GM12892 (cell line): ENCODE data around the gene DOCK8.
A peak's percentile ranks its signal among the peaks of the same experiment; 100 is the strongest.

Source experiments
- DNase-seq: peaks from one replicate; pipeline ENCODE4 v3.0.0; 2011; ENCODE audit not compliant: insufficient read length
- FAIRE-seq: peaks from 2 replicates; lab custom pipeline; 2011; peaks lifted over from hg19 to GRCh38; lab: Jason Lieb, UNC
- POLR2A ChIP-seq: IDR thresholded peaks from 2 replicates; pipeline ENCODE4 v1.6.1; 2011; ENCODE audit warnings: low read depth, low read length, control low read depth
- POLR2AphosphoS5 ChIP-seq: IDR thresholded peaks from 2 replicates; pipeline ENCODE4 v1.6.1; 2011; ENCODE audit warnings: low read depth, low read length, control low read depth
- TAF1 ChIP-seq: IDR thresholded peaks from 2 replicates; pipeline ENCODE4 v1.6.1; 2011; ENCODE audit warnings: low read depth, mild to moderate bottlenecking, control low read depth, low read length, borderline replicate concordance

Gene DOCK8

DNA sequence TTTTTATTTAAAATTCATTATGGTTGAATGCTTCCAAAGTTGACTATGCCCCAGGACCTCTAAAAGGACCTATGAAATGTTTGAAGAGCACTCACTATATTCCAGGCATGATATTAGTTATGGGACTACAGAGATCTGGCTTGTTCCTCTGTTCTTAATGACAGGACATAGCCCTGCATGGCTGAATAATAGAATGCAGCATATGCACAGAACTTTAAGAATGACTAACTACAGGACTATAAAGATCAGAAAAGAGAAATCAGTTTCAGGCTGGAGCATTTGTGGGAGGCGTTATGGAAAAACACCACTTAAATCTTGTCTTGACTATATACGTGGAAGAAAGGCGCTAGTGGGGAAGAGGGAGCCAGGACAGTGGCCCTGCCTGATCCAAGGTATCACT, 239.2 kb downstream of the DOCK8 start:
- no peak for FAIRE-seq
- DNase-seq: no peak
- TF ChIP-seq POLR2A (no peak), TAF1 (no peak), POLR2AphosphoS5 (no peak)

DNA sequence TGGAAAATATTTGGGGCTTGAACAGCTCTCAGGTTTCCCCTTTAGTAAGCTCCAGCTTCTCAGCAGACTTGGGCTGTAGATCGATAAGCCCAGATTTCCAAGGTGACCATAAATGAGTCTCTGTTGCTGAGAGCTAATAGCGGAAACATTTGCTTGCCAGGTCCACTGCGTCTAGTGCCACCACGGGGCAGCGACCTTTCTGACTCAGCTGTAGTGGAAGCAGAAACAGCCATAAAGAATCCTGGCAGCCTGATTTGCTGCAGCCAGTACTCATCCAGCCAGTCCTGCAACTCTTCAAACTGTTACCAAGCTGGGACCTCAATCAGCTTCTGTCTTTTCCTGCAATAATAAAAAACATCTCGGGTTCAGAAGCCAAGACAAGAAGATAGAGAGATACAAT, 241.7 kb downstream of the DOCK8 start:
- no peak for FAIRE-seq
- no peak for TF ChIP-seq POLR2A
- TF ChIP-seq TAF1: no peak
- no peak for TF ChIP-seq POLR2AphosphoS5
- DNase-seq: no peak

DNA sequence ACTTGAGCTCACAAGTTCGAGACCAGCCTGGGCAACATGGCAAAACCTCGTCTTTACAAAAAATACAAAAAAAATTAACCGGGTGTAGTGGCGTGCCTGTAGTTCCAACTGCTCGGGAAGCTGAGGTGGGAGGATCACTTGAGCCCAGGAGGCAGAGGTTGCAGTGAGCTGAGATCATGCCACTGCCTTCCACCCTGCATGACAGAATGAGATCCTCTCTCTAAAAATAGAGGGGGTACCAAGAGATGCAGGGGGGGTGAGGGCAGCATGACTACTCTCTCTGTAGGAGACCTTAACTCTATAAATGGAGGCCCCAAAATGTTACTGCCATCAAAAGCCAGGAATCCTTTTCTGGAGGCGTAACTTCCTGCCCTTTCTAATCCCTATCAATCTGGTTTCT, 243.9 kb downstream of the DOCK8 start:
- no peak for DNase-seq
- no peak for FAIRE-seq

DNA sequence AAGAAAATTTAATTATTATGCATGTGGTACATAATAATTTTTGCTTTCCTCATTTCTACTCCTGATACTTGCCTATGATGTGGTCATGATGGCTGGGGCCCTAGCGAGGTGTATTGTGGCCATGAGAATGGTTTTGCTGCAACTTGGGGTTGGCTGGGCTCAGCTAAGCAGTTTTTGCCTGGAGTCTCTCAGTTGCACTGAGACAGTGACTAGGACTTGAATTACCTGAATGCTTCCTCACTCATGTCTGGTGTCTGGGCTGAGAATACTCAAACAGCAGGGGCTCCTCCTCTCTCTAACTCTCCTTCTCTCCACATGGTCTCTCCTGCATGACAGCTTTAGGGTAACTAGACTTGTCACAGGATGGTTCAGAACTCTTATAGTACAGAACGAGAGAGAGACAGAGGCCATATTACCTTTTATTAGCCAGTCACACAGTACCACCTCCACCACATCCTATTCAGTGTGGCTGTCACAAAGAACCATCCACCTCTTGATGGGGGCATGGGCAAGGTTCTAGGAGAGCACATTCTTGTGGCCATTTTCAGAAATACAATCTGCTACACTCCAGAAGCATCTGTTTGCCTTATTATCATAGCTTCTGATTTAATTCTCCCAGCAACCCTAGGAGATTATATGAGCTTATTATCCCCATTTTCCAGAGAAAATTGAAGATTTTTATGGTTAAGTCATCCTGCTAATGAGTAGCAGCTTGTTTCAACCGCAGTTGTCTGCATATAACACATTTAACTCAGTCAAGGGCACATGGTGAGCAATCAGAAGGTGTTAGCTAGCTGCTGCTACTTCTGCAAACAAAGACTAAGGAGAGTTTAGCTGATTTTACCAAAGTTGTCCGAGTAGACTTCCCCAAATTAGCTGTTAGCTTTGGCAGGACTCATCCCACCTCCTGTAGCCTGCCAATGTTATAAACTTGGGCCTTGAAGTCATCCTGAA, 245.1 kb downstream of the DOCK8 start:
- no peak for FAIRE-seq
- DNase-seq: no peak

More for the DNA sequence above, 243.9 kb downstream of the DOCK8 start:
- no peak for TF ChIP-seq POLR2AphosphoS5
- no peak for TF ChIP-seq POLR2A
- TF ChIP-seq TAF1: no peak

DNA sequence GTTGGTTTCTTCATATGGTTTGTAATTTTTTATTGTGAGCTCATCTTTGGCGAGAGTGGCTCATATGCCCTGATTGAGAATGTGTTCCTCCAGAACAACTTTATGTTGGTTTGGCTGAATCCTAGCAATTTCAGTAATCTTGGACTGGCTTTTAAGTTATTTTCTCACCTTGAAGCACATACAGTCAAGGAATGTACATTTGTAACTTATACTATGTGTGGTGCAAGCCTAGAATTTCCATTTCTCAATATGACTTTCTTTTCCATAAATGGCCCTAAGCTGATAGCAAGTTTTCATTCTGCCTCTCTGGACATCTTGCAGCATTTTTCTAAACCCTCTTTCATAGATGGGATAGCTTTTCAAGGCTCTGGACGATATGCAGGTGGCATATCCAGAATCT, 247.5 kb downstream of the DOCK8 start:
- FAIRE-seq: peak; percentile 9
- TF ChIP-seq POLR2A (no peak), POLR2AphosphoS5 (no peak), TAF1 (no peak)
- DNase-seq: no peak

More for the DNA sequence above, 245.1 kb downstream of the DOCK8 start:
- no peak for TF ChIP-seq POLR2AphosphoS5
- no peak for TF ChIP-seq TAF1
- TF ChIP-seq POLR2A: no peak

DNA sequence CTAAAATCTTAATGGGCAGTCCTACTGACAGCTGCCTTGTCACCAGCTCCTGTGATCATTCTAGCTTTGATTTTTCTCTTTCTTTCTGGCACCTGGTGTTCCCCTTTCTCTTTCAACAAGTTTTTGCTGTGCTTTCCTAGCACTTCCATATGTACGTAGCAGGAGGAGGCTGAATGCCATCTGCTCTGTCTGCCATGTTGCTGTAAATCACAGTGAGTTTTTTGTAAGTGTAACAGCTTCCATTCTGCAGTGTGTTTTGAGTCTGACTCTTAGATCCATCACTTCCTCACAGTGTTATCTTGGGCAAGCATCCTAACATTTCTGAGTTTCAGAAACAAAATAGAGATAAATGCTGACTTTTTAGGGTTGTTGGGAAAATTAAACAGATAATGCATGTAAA, 247.9 kb downstream of the DOCK8 start:
- no peak for DNase-seq
- FAIRE-seq: no peak
- TF ChIP-seq POLR2A: no peak
- no peak for TF ChIP-seq TAF1
- TF ChIP-seq POLR2AphosphoS5: no peak

DNA sequence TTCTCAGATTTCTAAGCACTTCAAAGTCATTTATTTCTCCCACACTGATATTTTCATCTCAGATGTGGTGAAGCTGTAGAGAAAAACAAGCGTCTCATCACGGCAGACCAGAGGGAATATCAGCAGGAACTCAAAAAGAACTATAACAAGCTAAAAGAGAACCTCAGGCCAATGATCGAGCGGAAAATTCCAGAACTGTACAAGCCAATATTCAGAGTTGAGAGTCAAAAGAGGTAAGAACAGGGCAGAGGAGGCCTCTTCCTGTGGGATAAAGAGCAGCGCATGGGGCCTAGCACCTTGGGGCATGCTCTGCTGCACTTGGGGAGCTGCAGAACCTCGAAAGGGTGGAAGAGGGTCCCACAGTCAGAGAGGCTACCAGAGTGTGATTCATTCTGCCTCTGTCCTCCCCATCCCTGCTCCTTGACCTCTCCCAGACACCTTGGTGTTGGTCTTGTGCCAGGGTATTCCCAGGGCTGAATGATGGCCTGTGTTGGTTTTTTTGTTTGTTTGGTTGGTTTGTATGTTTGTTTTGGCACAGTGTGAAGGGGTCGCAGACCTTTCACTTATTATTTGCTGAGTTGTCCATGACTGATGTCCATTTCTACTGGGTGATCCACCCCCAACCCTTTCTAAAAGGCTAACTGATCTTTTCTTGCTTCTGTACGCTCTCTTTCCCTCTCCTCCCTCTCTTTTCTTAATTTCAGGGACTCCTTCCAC, 248.9 kb downstream of the DOCK8 start:
- no peak for TF ChIP-seq POLR2AphosphoS5
- TF ChIP-seq TAF1: no peak
- TF ChIP-seq POLR2A: no peak
- DNase-seq: no peak
- FAIRE-seq: no peak

DNA sequence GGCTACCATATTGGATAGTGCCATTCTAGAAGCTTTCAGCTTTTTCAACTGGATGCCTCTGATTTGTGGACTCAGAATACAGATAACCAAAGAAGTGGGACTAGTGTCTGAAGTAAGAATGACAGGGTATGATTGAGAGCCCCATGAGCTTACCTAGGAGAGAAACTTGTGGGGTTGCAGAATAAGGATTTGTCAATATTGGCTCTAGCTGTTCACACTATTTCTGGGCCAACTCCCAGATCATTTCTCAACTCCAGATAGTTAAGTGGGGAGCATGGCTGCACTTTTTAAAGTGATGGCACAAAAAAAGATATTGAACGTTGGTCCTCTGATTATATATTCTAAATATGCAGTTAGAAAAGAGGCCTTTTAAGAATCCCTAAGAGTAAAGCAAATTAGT, 252.1 kb downstream of the DOCK8 start:
- no peak for TF ChIP-seq TAF1
- TF ChIP-seq POLR2AphosphoS5: no peak
- no peak for TF ChIP-seq POLR2A
- DNase-seq (no peak), FAIRE-seq (no peak)

DNA sequence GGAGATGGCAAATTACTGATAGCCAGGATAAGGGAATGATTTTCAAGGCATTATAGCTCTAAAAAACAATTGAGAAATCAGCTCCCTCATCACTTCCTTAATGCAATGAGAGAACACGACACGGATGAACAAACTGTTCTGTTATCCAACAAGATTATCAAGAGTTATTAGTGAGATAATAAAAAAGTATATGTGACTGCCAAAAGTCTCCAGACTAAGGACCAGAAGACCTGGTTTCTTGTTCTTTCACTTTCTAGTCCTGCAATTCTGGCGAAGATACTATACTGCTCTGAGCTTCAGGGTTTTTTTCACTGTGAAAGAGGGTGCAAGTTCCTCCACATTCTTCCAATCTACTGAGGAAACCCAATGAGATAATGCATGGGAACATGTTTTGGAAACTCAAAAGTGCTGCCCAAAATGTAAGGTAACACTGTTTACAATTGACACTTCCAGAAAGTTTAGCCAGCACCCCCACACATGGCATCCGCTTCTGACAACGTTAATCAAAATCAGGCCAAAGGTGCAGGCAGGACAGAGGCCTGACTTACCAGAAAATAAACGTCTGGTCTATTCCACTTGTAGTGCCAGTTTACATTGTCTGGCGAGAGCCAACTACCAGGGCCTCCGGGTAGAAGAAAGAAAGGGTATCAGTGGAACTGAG, 254.2 kb downstream of the DOCK8 start:
- FAIRE-seq: peak; percentile 70
- DNase-seq: no peak
- TF ChIP-seq TAF1 (no peak), POLR2AphosphoS5 (peak; percentile 57; the same call in 1 of the 2 replicates)

DNA sequence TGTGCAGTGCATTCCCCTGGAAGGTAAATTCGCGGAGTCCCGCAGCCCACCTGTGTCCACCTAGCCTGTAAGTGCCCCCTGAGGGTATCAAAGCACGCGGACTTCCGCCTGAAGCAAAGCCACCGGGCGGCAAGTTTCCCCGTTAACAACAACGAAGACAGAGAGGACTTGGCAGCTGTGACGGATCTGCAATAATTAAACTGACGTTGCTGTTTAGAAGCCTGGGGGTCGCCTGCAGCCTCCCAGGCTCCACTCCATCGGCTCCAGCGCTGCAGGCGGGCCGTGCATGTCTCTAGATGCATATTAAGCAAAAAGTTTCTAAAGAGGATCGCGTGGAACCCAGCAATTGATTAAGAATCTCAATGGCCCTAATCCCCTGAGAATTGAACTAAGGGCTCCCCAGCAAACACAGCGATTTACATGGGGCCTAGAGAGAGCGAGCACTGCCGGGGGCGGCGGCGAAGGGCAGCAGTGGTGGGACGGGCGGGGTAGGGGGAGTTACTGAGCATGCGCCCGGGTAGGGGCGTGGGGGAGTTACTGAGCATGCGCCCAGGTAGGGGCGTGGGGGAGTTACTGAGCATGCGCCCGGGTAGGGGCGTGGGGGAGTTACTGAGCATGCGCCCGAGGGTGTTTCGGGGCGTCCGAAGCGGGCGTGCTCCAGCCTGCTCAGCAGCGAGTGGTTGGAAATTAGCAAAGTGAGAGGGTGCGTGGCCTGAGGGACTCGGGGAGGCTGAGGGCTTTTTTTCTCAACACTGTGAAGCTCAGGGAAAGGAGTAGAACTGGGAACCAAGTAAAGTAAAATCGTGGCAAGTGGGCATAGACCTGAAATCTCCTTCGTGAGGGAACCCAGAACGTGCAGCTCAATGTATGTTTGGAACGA, 255.2 kb downstream of the DOCK8 start:
- DNase-seq (peak; percentile 79), FAIRE-seq (peak; percentile 98)
- TF ChIP-seq POLR2AphosphoS5 (no peak), POLR2A (peak; percentile 74)

DNA sequence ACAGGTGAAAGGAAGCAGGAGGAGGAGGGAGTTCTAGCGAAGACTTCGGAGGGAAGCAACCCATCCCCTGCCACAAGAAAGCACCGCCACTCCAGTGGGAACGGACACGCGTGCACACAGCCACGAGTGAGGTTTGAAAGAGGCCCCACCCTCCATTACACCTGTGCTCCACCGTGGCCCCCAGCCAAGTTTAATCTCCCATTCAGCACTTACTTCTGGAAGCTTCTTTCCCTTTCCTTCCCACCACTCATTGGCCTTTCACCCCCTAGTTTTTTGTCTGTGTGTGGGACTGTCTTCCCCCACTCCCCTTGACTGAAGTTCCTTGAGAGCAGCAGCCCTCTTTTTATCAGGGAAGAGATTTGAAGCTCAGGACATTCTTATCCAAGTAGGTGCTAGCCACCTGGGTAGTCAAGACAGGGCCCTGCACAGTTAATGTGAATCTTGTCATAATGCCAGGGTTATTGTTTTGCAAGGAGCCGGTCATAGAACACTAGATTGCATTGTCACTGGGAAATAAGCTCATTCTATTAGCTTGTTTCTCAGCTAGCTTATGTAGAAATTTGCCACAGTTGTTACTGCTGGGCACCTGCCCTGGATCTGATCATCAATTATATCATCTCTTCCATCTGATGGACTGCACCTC, 256.0 kb downstream of the DOCK8 start:
- FAIRE-seq (peak; percentile 57), DNase-seq (no peak)
- TF ChIP-seq TAF1 (no peak), POLR2AphosphoS5 (no peak), POLR2A (no peak)
